ENCODE results near the gene TTC27. TPM values are rescaled to one million over a fixed set of nuclear protein-coding genes. Genes with fewer than 3 reads are reported as not detected.

TTC27 gene
- total RNA-seq, 2 experiments from 2014 or later = 25.2 to 27.5 TPM

DNA sequence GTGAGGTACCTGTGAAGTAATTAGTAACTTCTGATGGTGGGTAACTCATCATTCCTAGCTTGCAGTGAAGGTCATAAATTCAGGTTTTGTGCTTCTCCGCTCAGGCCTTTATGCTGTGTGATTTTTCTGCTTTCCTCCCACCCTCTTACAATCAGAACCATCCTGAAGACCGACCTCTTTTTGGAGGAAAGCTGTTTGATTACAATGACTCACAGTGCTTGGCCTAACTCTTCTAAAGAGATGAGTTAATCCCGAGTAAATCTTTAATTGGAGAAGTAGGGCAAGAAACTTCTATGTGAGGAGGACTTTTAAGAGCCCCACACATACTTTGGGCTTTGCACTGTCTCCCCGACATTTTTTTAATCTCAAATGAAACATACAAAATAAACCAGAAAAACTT, 53.1 kb downstream of the TTC27 start:
- CTCF ChIA-PET = no interaction called here
- H3K4me1 Mint-ChIP-seq (ENCODE audit: low read depth) = no peaks in the 10 kb centered on the region
- no peak overlapping the region for H3K4me3 Mint-ChIP-seq
- H3K36me3 Mint-ChIP-seq (ENCODE audit: low read depth) = peaks cover 25% of the 10 kb centered on the region
- H3K9me3 Mint-ChIP-seq = no peaks in the 10 kb centered on the region
- H3K27ac Mint-ChIP-seq = no peak overlapping the region
- no peaks in the 10 kb centered on the region for H3K27me3 Mint-ChIP-seq (ENCODE audit: low read depth)
- DNase-seq = no peak
- intact Hi-C loops (cut with micrococcal nuclease) = no loop called here

DNA sequence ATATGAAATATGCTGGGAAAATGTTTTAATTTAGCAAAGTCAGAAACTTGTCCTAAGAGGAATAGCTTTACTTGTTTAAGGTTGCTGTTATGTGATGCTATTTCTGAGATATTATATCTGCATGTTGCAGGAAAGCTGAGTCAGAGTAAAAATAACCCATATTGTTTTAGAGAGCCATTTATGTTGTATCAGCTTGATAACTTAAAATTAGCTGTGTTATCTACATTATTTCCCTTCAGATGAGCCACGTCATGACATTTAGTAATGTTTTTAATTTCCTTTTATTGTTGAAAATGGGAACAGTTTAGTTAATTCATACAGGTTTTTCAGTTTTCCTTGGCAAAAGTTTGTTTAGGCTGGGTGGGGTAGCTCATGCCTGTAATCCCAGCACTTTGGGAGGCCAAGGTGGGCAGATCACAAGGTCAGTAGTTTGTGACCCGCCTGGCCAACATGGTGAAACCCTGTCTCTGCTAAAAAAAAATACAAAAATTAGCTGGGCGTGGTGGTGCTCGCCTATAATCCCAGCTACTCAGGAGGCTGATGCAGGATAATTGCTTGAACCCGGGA, 55.8 kb downstream of the TTC27 start:
- Mint-ChIP-seq H3K9me3 (no peaks in the 10 kb centered on the region), H3K4me1 (ENCODE audit: low read depth) (peaks cover 5% of the 10 kb centered on the region), H3K27me3 (ENCODE audit: low read depth) (no peaks in the 10 kb centered on the region), H3K27ac (no peak overlapping the region), H3K36me3 (ENCODE audit: low read depth) (peaks cover 27% of the 10 kb centered on the region), H3K4me3 (no peak overlapping the region)
- CTCF ChIA-PET = no interaction called here
- no peak for DNase-seq
- intact Hi-C loops (cut with micrococcal nuclease) = no loop called here

DNA sequence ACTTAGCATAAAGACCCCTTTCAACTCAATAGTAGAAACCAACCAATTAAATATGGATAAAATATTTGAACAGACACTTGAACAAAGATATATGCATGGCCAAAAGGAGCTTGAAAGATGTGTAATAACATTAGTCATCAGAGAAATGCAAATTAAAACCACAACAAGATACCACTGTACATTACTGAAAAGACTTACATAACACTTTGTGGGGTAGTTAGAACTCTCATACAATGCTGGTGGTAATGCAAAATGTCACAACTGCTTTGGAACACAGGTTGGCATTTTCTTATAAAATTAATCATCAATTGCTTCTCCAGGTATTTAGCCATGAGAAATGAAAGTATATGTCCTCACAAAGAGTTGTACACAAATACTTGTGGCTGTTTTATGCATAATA, 60.7 kb downstream of the TTC27 start:
- Mint-ChIP-seq H3K4me1 (ENCODE audit: low read depth) (peaks cover 8% of the 10 kb centered on the region), H3K36me3 (ENCODE audit: low read depth) (peaks cover 10% of the 10 kb centered on the region), H3K9me3 (no peaks in the 10 kb centered on the region), H3K27me3 (ENCODE audit: low read depth) (no peaks in the 10 kb centered on the region), H3K27ac (no peak overlapping the region), H3K4me3 (no peak overlapping the region)
- CTCF ChIA-PET = no interaction called here
- intact Hi-C loops (cut with micrococcal nuclease) = no loop called here
- DNase-seq = no peak

DNA sequence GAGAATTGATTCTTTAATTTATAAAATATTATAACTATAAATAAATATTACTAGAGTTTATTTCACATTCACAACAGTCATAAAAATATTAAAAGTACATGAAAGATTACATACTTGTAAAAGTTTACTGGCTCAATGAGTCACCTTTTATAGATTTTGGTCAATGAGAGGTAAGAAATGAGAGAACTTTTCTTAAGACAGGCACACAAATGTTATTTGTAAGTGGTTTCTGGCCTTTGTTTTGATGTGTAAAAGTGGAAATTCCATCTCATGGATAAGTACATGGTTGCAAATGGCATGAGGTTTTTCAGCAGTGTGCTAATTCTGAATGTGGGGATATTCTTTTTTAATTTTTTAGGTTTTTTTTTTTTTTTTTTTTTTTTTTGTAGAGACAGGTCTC, 63.8 kb downstream of the TTC27 start:
- intact Hi-C loops (cut with micrococcal nuclease) = no loop called here
- no peak overlapping the region for H3K27ac Mint-ChIP-seq
- CTCF ChIA-PET = no interaction called here
- no peak overlapping the region for H3K4me3 Mint-ChIP-seq
- H3K9me3 Mint-ChIP-seq = no peaks in the 10 kb centered on the region
- DNase-seq = no peak
- H3K36me3 Mint-ChIP-seq (ENCODE audit: low read depth) = peaks cover 2% of the 10 kb centered on the region
- H3K27me3 Mint-ChIP-seq (ENCODE audit: low read depth) = no peaks in the 10 kb centered on the region
- H3K4me1 Mint-ChIP-seq (ENCODE audit: low read depth) = peaks cover 8% of the 10 kb centered on the region

DNA sequence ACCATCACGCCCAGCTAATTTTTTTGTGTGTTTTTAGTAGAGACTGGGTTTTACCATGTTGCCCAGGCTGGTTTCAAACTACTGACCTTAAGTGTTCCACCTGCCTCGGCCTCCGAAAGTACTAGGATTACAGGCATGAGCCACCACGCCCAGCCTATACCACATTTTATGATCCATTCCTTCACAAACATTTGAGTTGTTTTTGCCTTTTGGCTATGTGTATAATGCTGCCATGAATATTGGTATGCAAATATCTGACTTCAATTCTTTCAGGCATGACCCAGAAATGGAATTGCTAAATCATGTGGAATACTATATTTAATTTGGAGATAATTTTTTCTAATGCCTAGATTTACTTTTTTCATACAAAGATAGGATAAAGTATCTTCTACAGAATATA, 68.6 kb downstream of the TTC27 start:
- no peak overlapping the region for H3K27ac Mint-ChIP-seq

DNA sequence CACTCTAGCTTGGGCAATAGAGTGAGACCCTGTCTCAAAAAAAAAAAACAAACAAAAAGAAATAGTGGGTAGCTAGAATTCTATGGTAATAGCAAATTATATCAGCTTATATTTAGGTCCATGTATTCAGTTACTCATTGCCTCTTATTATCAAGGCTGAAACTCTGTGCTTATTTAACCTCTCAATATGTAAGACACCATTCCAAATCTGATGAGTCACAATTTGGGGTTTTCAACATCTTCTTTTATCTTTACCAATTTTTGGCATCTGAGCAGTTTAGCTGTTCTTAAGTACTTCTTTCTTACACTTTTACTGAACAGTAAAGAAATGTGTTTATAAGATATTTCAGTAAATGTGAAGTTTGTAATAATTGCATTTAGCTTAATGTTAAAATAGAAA, 69.3 kb downstream of the TTC27 start:
- Mint-ChIP-seq H3K36me3 (ENCODE audit: low read depth) (peaks cover 1% of the 10 kb centered on the region), H3K27me3 (ENCODE audit: low read depth) (no peaks in the 10 kb centered on the region), H3K4me1 (ENCODE audit: low read depth) (peaks cover 10% of the 10 kb centered on the region), H3K4me3 (no peak overlapping the region), H3K9me3 (no peaks in the 10 kb centered on the region), H3K27ac (no peak overlapping the region)
- CTCF ChIA-PET = interaction anchor here (0.6 to 0.8 kb wide), 2 partner anchors 38 to 265 kb away, joined by 3 to 8 read pairs; no protein-coding TSS in a partner anchor
- intact Hi-C loops (cut with micrococcal nuclease) = no loop called here
- DNase-seq = no peak

More for the DNA sequence above, 68.6 kb downstream of the TTC27 start:
- H3K4me3 Mint-ChIP-seq = no peak overlapping the region
- DNase-seq = no peak
- H3K27me3 Mint-ChIP-seq (ENCODE audit: low read depth) = no peaks in the 10 kb centered on the region
- CTCF ChIA-PET = no interaction called here
- no peaks in the 10 kb centered on the region for H3K9me3 Mint-ChIP-seq
- intact Hi-C loops (cut with micrococcal nuclease) = no loop called here
- H3K4me1 Mint-ChIP-seq (ENCODE audit: low read depth) = peaks cover 8% of the 10 kb centered on the region
- peaks cover 1% of the 10 kb centered on the region for H3K36me3 Mint-ChIP-seq (ENCODE audit: low read depth)

DNA sequence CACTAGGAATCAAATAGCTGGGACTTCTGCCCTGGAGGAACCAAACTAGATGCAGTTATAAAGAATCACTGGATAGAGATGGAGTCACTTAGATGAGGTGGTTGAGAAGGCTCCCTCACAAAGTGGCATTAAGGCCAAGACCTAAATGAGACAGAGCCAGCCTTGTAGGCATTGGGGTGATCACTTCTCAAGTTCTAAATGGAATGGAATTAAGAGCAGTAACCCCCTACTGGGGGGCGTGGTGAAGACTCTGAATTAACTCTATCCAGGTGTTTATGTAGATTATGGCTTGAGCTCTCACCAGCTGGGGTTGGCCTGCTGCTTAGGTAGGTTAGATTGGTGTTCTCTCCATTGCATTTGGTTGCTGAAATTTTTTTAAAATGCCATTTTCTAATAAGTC, 71.3 kb downstream of the TTC27 start:
- no peaks in the 10 kb centered on the region for H3K9me3 Mint-ChIP-seq
- intact Hi-C loops (cut with micrococcal nuclease) = no loop called here
- DNase-seq = no peak
- no peaks in the 10 kb centered on the region for H3K27me3 Mint-ChIP-seq (ENCODE audit: low read depth)
- no peak overlapping the region for H3K27ac Mint-ChIP-seq
- H3K4me3 Mint-ChIP-seq = no peak overlapping the region
- H3K4me1 Mint-ChIP-seq (ENCODE audit: low read depth) = peaks cover 10% of the 10 kb centered on the region
- H3K36me3 Mint-ChIP-seq (ENCODE audit: low read depth) = peaks cover 6% of the 10 kb centered on the region
- CTCF ChIA-PET = no interaction called here

DNA sequence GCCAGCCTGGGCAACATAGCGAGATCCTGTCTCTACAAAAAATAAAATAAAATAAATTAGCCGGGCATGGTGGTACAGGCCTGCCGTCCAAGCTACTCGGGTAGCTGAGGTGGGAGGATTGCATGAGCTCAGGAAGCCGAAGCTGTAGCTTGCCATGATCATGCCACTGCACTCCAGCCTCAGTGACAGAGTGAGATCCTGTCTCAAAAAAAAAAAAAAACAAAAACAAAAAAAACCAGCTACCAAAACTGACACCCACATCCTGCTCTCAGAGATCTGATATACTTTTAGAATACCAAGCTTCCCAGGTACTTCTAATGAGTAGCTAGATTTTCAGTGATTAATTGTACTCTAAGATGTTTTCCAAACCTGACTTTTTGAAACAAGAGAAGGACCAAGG, 74.0 kb downstream of the TTC27 start:
- intact Hi-C loops (cut with micrococcal nuclease) = no loop called here
- Mint-ChIP-seq H3K36me3 (ENCODE audit: low read depth) (peaks cover 14% of the 10 kb centered on the region), H3K4me3 (no peak overlapping the region), H3K9me3 (no peaks in the 10 kb centered on the region), H3K27ac (no peak overlapping the region), H3K4me1 (ENCODE audit: low read depth) (peaks cover 10% of the 10 kb centered on the region), H3K27me3 (ENCODE audit: low read depth) (no peaks in the 10 kb centered on the region)
- DNase-seq = no peak
- CTCF ChIA-PET = no interaction called here

DNA sequence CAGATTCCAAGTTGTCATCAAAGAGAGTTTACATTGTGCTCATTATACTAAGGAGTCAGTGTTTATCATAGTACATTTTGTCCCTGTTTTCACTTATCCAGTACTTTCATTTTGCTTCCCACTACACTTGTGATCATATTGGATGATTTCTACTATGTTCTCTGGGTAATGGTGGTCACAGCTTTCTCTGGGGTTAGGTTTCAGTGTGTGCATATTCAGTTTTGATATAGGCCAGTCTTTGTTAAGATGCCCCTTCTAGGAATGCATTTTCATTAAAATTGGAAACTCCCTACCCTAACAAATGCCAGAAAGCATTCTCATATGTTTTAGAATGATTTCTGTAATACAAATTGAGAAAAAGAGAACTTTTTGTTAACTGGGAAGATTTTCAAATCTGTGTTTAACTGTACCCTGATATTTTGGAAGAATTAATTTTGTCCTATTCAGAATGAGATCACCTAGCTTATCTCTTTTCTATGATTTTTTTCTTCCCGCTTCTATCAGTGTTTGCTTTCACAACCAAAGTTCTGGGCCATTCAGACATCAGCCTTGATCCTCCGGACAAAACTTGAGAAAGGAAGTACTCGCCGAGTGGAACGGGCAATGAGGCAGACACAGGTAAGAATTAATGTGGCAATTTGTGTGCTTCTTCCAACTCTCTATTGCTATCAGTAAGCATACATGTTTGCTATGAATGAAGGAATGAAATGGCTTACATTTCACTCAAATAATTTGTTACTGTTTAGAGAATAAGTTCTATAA, 74.6 kb downstream of the TTC27 start:
- peaks cover 14% of the 10 kb centered on the region for H3K36me3 Mint-ChIP-seq (ENCODE audit: low read depth)
- peaks cover 8% of the 10 kb centered on the region for H3K4me1 Mint-ChIP-seq (ENCODE audit: low read depth)
- H3K4me3 Mint-ChIP-seq = no peak overlapping the region
- CTCF ChIA-PET = no interaction called here
- H3K27ac Mint-ChIP-seq = no peak overlapping the region
- DNase-seq = no peak
- H3K9me3 Mint-ChIP-seq = no peaks in the 10 kb centered on the region
- intact Hi-C loops (cut with micrococcal nuclease) = no loop called here
- H3K27me3 Mint-ChIP-seq (ENCODE audit: low read depth) = no peaks in the 10 kb centered on the region

DNA sequence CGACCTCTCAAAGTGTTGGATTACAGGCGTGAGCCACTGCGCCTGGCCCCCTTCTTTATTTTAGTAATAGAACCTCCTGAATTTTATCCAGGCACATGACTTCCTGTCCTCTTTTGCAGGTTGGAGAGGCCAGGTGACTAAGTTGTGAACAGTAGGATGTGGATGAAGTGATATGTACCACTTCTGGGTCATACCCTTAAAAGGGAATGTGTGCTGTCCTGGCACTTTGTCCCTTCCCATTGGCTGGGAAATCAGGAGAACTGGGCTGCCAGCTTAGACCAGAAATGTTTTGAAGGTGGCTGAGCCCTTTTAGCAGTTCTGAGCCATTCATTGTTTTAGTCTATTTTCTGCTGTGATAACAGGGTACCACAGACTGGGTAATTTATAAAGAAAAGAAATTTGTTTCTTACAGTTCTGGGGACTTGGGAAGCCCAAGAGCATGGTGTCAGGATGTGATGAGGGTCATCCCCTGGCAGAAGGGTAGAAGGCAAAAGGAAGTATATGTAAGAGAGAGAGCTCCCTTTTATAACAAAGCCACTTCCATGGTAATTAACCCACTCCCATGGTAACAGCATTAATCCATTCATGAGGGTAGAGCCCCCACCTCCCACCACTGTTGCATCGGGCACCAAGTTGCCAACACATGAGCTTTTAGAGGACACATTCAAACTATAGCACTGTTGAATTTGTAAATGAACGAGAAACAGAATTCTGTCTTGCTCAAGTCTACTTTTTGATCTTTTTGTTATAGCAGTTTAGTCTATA, 79.1 kb downstream of the TTC27 start:
- Mint-ChIP-seq H3K27me3 (ENCODE audit: low read depth) (no peaks in the 10 kb centered on the region), H3K36me3 (ENCODE audit: low read depth) (peaks cover 27% of the 10 kb centered on the region), H3K4me1 (ENCODE audit: low read depth) (peaks cover 2% of the 10 kb centered on the region), H3K27ac (no peak overlapping the region), H3K4me3 (no peak overlapping the region), H3K9me3 (no peaks in the 10 kb centered on the region)
- DNase-seq = no peak
- intact Hi-C loops (cut with micrococcal nuclease) = no loop called here
- CTCF ChIA-PET = no interaction called here

DNA sequence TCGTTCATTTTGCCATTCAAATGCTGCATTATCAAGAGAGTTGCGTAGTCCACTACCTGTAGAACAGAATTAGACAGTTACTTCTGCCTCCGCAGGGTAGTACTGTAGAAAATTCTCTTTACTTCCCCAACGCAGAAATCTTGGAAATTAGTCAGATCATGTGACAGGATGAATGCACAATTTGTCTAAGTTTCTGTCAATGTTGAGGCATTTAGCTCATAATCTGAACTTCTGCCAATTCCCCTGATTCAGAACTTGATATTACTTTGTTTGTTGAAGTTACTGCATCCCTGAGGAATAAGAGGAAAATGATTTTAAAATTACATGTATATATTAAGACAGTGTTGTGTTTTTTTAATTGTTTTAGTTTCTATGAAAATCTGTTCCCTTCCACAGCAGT, 83.4 kb downstream of the TTC27 start:
- intact Hi-C loops (cut with micrococcal nuclease) = no loop called here
- DNase-seq = no peak
- no peaks in the 10 kb centered on the region for H3K27me3 Mint-ChIP-seq (ENCODE audit: low read depth)
- peaks cover 20% of the 10 kb centered on the region for H3K4me1 Mint-ChIP-seq (ENCODE audit: low read depth)
- H3K4me3 Mint-ChIP-seq = no peak overlapping the region
- H3K36me3 Mint-ChIP-seq (ENCODE audit: low read depth) = peaks cover 46% of the 10 kb centered on the region
- H3K9me3 Mint-ChIP-seq = peaks cover 5% of the 10 kb centered on the region
- no peak overlapping the region for H3K27ac Mint-ChIP-seq
- CTCF ChIA-PET = no interaction called here

DNA sequence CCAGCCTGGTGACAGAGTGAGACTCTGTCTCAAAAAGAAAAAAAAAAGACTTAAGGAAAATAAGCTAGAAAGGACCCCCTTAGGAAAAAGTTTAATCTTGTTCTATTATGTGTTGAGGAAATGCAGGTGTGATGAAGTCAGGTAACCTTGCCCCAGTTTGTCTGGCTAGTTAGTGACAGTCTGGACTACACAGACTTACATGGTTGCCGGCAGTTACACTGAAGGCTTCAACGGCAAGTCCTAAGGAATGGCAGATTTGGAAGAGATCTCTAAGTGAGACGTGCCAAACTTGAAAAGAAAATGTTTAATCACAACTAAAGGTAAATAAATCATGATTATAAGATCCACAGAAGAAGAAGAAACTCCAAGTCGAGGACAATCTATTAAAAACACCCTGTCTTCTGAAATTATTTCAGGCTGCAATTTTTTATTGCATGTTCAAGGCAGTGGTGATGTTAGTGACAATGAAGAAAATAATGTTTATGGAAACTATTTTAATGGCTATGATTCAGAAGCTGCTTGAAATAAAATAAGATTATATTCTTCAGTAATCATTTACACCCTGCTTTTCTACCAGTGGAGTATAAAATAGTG, 84.2 kb downstream of the TTC27 start:
- H3K4me1 Mint-ChIP-seq (ENCODE audit: low read depth) = peaks cover 22% of the 10 kb centered on the region
- CTCF ChIA-PET = no interaction called here
- peaks cover 5% of the 10 kb centered on the region for H3K9me3 Mint-ChIP-seq
- H3K27me3 Mint-ChIP-seq (ENCODE audit: low read depth) = no peaks in the 10 kb centered on the region
- no peak overlapping the region for H3K4me3 Mint-ChIP-seq
- no peak for DNase-seq
- H3K27ac Mint-ChIP-seq = no peak overlapping the region
- intact Hi-C loops (cut with micrococcal nuclease) = no loop called here
- peaks cover 48% of the 10 kb centered on the region for H3K36me3 Mint-ChIP-seq (ENCODE audit: low read depth)

All from activated naive CD4-positive, alpha-beta T cell treated with anti-CD3 and anti-CD28 coated beads for 36 hours (primary cell).